ENCODE data around the gene IREB2.

- TF ChIP-seq PPARA (CRISPR knock-in tag; IDR thresholded peaks at IDR 0.05; ENCODE audit: borderline replicate concordance) (no peak), TCF4 (CRISPR knock-in tag; IDR thresholded peaks at IDR 0.05; ENCODE audit: borderline replicate concordance) (no peak), BACH2 (CRISPR knock-in tag; IDR thresholded peaks at IDR 0.05; ENCODE audit: borderline replicate concordance) (no peak), OSR1 (CRISPR knock-in tag; IDR thresholded peaks at IDR 0.05) (no peak), ARNTL (CRISPR knock-in tag; IDR thresholded peaks at IDR 0.05; ENCODE audit: borderline replicate concordance, low read depth) (no peak), ZC3H10 (CRISPR knock-in tag; IDR thresholded peaks at IDR 0.05) (no peak), POU6F1 (CRISPR knock-in tag; IDR thresholded peaks at IDR 0.05; ENCODE audit: borderline replicate concordance, low read depth) (no peak), ESRRG (CRISPR knock-in tag; IDR thresholded peaks at IDR 0.05) (no peak), CSDC2 (CRISPR knock-in tag; IDR thresholded peaks at IDR 0.05) (no peak)
- TF ChIP-seq, protein P1, sequence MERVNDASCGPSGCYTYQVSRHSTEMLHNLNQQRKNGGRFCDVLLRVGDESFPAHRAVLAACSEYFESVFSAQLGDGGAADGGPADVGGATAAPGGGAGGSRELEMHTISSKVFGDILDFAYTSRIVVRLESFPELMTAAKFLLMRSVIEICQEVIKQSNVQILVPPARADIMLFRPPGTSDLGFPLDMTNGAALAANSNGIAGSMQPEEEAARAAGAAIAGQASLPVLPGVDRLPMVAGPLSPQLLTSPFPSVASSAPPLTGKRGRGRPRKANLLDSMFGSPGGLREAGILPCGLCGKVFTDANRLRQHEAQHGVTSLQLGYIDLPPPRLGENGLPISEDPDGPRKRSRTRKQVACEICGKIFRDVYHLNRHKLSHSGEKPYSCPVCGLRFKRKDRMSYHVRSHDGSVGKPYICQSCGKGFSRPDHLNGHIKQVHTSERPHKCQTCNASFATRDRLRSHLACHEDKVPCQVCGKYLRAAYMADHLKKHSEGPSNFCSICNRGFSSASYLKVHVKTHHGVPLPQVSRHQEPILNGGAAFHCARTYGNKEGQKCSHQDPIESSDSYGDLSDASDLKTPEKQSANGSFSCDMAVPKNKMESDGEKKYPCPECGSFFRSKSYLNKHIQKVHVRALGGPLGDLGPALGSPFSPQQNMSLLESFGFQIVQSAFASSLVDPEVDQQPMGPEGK (CRISPR knock-in tag; IDR thresholded peaks at IDR 0.05; ENCODE audit: borderline replicate concordance): no peak
- TF ChIP-seq, protein P2, sequence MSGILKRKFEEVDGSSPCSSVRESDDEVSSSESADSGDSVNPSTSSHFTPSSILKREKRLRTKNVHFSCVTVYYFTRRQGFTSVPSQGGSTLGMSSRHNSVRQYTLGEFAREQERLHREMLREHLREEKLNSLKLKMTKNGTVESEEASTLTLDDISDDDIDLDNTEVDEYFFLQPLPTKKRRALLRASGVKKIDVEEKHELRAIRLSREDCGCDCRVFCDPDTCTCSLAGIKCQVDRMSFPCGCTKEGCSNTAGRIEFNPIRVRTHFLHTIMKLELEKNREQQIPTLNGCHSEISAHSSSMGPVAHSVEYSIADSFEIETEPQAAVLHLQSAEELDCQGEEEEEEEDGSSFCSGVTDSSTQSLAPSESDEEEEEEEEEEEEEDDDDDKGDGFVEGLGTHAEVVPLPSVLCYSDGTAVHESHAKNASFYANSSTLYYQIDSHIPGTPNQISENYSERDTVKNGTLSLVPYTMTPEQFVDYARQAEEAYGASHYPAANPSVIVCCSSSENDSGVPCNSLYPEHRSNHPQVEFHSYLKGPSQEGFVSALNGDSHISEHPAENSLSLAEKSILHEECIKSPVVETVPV (CRISPR knock-in tag; IDR thresholded peaks at IDR 0.05): no peak
Observed at GRCh38 chr15:78434134-78434533, 3.9 kb upstream of the IREB2 start.
